Thyroid gland (tissue), 4 donors: ENCODE measurements around the gene TICRR. TPM values are rescaled to one million over a fixed set of nuclear protein-coding genes. Genes with fewer than 3 reads are reported as not detected.

ENCODE experiments used
- DNase-seq, 2 donors: peaks; one replicate each; pipeline ENCODE4 v3.0.0-alpha.2; 2019
- H3K27ac ChIP-seq, 3 donors: fragments of 200-600 bp; sonication (generic); 1 replicate in 2 of 3; 2 replicates in 1 of 3; pipeline ENCODE4 v1.5.1; 2016 to 2019; ENCODE audit warnings: mild to moderate bottlenecking in 1 of 3, moderate library complexity in 1 of 3
- H3K27me3 ChIP-seq: fragments of 200-600 bp; sonication (generic); one replicate; pipeline ENCODE4 v1.5.1; 2019
- H3K36me3 ChIP-seq, 2 donors: fragments of 200-600 bp; sonication (generic); one replicate each; pipeline ENCODE4 v1.5.1; 2016 to 2019
- H3K4me1 ChIP-seq, 2 donors: fragments of 200-600 bp; sonication (generic); one replicate each; pipeline ENCODE4 v1.5.1; 2017 to 2019
- H3K4me3 ChIP-seq, 3 donors: fragments of 200-600 bp; sonication (generic); replicated peaks in 1 of 3; 1 replicate in 2 of 3; 2 replicates in 1 of 3; pipeline ENCODE4 v1.5.1; 2016; ENCODE audit warnings: mild to moderate bottlenecking in 1 of 3
- H3K9me3 ChIP-seq: fragments of 200-600 bp; sonication (generic); one replicate; pipeline ENCODE4 v1.5.1; 2017
- POLR2A ChIP-seq, 2 donors: fragments of 450-650 bp; IDR thresholded peaks; one replicate each; pipeline ENCODE4 v1.6.1; 2017; ENCODE audit warnings: antibody characterized with exemption in 2 of 2, mild to moderate bottlenecking in 2 of 2, moderate library complexity in 1 of 2
- WGBS, 2 donors: methylation state at CpG; one replicate each; pipeline ENCODE4 v1.1.5; 2017; 5-methylcytosine and 5-hydroxymethylcytosine counted together
- intact Hi-C: fragments of 100-400 bp; cut with DNase I; formaldehyde crosslinking; loops from one replicate; pipeline ENCODE4 v1.15.1; 2023
- total RNA-seq, 4 donors: library from RNA; depleted of rRNA; stranded (reverse); fragments of >200 nt; gene quantifications; one replicate each; pipeline ENCODE4 v1.2.3, GENCODE V29; 2016
- TF ChIP-seq, protein P1 (sequence below), 6 experiments: fragments of 200-600 bp in 3 of 6; fragments of 450-650 bp in 3 of 6; sonication (generic) in 3 of 6; IDR thresholded peaks; one replicate each; pipeline ENCODE4 v1.5.1; 2016 to 2019; ENCODE audit warnings: antibody characterized with exemption in 6 of 6, mild to moderate bottlenecking in 2 of 6, inconsistent platforms in 1 of 6, moderate library complexity in 1 of 6

TICRR gene
- total RNA-seq, 4 donors from 2014 or later: under 0.01 to 0.21 TPM; not detected in 2

DNA sequence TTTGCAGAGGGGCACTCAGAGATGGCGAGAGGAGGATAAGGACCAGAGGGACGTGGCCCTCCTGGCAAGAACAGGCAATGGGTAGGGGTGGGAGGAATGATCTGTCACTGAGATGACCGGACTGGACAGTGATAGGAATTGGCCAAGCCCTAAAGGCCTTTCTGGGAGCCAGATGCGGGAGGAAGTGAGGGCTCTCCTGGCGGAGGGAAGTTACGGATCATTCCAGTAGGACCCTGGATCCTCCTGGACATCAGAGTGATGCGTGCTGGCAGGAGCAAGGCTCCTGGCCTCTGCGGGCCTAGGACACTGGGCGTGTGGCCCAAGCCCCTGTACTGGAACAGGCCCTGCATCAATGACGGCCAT is 56.6 kb downstream of the TICRR start:
- intact Hi-C loops: no loop called here
- no peaks in the 10 kb centered on the region for H3K4me1 ChIP-seq
- H3K27ac ChIP-seq: no peak overlapping the region
- TF ChIP-seq, protein P1, sequence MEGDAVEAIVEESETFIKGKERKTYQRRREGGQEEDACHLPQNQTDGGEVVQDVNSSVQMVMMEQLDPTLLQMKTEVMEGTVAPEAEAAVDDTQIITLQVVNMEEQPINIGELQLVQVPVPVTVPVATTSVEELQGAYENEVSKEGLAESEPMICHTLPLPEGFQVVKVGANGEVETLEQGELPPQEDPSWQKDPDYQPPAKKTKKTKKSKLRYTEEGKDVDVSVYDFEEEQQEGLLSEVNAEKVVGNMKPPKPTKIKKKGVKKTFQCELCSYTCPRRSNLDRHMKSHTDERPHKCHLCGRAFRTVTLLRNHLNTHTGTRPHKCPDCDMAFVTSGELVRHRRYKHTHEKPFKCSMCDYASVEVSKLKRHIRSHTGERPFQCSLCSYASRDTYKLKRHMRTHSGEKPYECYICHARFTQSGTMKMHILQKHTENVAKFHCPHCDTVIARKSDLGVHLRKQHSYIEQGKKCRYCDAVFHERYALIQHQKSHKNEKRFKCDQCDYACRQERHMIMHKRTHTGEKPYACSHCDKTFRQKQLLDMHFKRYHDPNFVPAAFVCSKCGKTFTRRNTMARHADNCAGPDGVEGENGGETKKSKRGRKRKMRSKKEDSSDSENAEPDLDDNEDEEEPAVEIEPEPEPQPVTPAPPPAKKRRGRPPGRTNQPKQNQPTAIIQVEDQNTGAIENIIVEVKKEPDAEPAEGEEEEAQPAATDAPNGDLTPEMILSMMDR (IDR thresholded peaks at IDR 0.05): no peak
- TF ChIP-seq POLR2A (IDR thresholded peaks at IDR 0.05): no peak
- DNase-seq: no peak
- peaks cover 21 to 46% of the 10 kb centered on the region in 2 donors for H3K36me3 ChIP-seq
- no peaks in the 10 kb centered on the region for H3K27me3 ChIP-seq
- no peak overlapping the region for H3K4me3 ChIP-seq
- no peaks in the 10 kb centered on the region for H3K9me3 ChIP-seq
- 86 to 89% methylated on average over 10 of the region's 10 CpGs for WGBS, 2 donors

DNA sequence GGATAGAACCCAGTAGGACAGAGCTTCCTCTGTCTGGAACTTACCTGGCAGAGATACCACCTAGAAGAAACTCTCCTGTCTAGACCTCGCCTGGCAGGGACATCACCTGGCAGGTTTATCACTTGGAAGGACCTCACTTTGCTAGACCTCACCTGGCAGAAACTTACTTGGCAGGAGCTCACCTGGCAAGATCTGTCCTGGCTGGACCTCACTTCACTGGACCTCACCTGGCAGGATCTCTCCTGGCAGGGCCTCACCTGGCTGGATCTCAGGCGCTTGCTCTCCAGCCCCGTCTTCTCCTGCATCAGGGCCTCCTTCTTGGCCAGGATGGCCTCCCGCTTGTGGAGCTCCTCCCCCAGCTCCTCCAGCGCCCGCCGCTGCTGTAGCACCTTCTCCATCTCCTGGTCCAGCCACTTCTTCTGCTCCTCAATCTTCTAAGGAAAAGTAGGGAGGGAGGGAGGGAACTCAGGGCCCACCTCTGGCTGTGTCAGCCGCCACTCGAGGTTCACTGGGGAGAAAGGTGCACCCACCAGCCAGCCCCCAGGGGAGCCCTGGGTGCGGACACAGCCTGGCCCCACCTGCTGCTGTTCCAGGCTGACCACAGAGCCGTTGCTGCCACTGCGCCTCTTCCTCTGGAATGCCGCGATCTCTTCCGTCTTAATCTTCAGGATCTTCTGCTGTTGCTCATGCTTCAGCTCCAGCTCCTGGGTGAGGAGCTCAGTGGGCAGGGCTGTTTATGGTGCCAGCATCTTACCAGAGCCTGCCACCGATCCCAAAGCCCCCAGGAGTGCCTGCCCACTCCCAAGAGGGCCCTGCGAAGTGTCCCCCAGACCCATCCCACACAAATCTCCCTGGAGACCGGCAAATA is 57.5 kb downstream of the TICRR start:
- TF ChIP-seq POLR2A (IDR thresholded peaks at IDR 0.05): no peak
- TF ChIP-seq, protein P1 (IDR thresholded peaks at IDR 0.05): no peak
- Histone ChIP-seq H3K4me1 (no peaks in the 10 kb centered on the region), H3K4me3 (no peak overlapping the region), H3K36me3 (peaks cover 21 to 46% of the 10 kb centered on the region in 2 donors), H3K27me3 (no peaks in the 10 kb centered on the region), H3K27ac (no peak overlapping the region), H3K9me3 (no peaks in the 10 kb centered on the region)
- DNase-seq: no peak
- intact Hi-C loops: no loop called here
- 94 to 96% methylated on average over 16 to 18 of the region's 18 CpGs for WGBS, 2 donors

DNA sequence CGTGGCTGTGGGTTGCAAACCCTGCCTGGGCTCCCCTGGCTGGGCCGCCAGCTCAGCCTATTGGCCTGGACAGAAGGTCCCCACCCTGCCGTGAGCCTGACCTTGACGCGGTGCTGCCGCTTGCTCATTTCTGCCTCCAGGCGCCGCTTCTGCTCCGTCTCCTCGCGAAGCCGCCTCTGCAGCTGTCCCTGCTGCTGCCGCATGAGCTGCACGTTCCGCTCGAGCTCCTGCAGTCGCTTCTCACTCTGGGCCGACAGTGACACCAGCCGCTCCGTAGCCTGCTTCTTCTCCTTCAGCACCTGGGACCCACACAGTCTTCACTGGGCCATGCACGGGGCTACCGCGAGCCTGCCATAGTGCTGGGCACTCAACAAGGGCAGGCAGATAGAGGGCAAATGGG is 58.3 kb downstream of the TICRR start:
- H3K4me1 ChIP-seq: no peaks in the 10 kb centered on the region
- TF ChIP-seq POLR2A (IDR thresholded peaks at IDR 0.05): no peak
- TF ChIP-seq, protein P1 (IDR thresholded peaks at IDR 0.05): no peak
- 94 to 97% methylated on average over 21 to 23 of the region's 23 CpGs for WGBS, 2 donors
- no peak overlapping the region for H3K27ac ChIP-seq
- H3K4me3 ChIP-seq: no peak overlapping the region
- H3K9me3 ChIP-seq: no peaks in the 10 kb centered on the region
- peaks cover 21 to 39% of the 10 kb centered on the region in 2 donors for H3K36me3 ChIP-seq
- H3K27me3 ChIP-seq: no peaks in the 10 kb centered on the region
- DNase-seq: no peak
- intact Hi-C loops: no loop called here

DNA sequence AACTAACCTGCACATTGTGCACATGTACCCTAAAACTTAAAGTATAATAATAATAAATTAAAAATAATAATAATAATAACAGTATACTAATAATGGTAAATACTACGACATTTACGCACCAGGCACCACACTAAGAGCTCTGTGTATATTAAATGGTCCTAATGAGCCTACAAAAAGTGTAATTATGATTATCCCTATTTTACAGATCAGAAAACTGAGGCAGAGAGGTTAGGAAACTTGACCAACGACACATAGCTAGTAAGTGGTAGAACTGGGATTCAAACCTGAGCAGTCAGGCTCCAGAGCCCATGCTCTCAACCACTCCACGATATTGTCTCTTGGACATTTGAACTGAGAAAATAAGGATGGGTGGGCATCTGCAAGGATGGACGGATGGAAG is 65.0 kb downstream of the TICRR start:
- H3K4me1 ChIP-seq: no peaks in the 10 kb centered on the region
- H3K9me3 ChIP-seq: no peaks in the 10 kb centered on the region
- no peak overlapping the region for H3K27ac ChIP-seq
- WGBS, 2 donors: 95% methylated on average over 5 of the region's 5 CpGs
- no peaks in the 10 kb centered on the region for H3K36me3 ChIP-seq
- DNase-seq: no peak
- intact Hi-C loops: loop anchor here (10.0 kb wide), 1 partner anchor 105 kb away; no protein-coding TSS in a partner anchor
- no peak overlapping the region for H3K4me3 ChIP-seq
- H3K27me3 ChIP-seq: no peaks in the 10 kb centered on the region
- TF ChIP-seq, protein P1 (IDR thresholded peaks at IDR 0.05): no peak
- no peak for TF ChIP-seq POLR2A (IDR thresholded peaks at IDR 0.05)

DNA sequence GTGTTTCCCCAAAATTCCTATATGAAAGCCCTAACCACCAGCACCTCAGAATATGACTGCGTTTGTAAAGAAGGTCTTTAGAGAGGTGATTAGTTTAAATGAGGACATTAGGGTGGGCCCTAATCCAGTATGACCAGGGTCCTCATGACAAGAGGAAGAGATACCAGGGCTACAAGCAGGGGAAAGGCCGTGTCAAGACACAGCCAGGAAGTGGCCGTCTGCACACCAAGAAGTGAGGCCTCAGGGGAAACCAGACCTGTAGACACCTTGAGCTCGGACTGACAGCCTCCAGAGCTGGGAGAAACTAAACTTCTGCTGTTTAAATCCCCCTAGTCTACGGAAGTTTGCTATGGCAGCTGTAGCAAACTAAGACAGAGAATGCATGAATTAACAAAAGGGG is 65.8 kb downstream of the TICRR start:
- DNase-seq: no peak
- intact Hi-C loops: loop anchor here (10.0 kb wide), 1 partner anchor 104 kb away; no protein-coding TSS in a partner anchor
- no peak overlapping the region for H3K4me3 ChIP-seq
- H3K36me3 ChIP-seq: no peaks in the 10 kb centered on the region
- no peaks in the 10 kb centered on the region for H3K27me3 ChIP-seq
- TF ChIP-seq, protein P1 (IDR thresholded peaks at IDR 0.05): no peak
- no peak for TF ChIP-seq POLR2A (IDR thresholded peaks at IDR 0.05)
- 86 to 90% methylated on average over 5 of the region's 5 CpGs for WGBS, 2 donors
- H3K4me1 ChIP-seq: no peaks in the 10 kb centered on the region
- H3K9me3 ChIP-seq: no peaks in the 10 kb centered on the region
- no peak overlapping the region for H3K27ac ChIP-seq
